PFSK-1 (cell line): ENCODE data around the gene MYO1D.

ENCODE experiments used
- FOXP2 ChIP-seq: optimal IDR thresholded peaks from 2 replicates; pipeline ENCODE3; 2011; ENCODE audit warnings: borderline replicate concordance, control low read depth, inconsistent platforms; ENCODE audit not compliant: insufficient read depth; ENCODE audit errors: extremely low read length, extremely low read depth
- POLR2AphosphoS5 ChIP-seq: IDR thresholded peaks from 2 replicates; pipeline ENCODE4 v1.6.1; 2012; ENCODE audit warnings: low read depth, mild to moderate bottlenecking, control low read depth, low read length, moderate library complexity
- SIN3A ChIP-seq: IDR thresholded peaks from 2 replicates; pipeline ENCODE4 v1.6.1; 2012; ENCODE audit warnings: mild to moderate bottlenecking, low read length, moderate library complexity, borderline replicate concordance; ENCODE audit not compliant: insufficient read depth
- TAF1 ChIP-seq: IDR thresholded peaks from 2 replicates; pipeline ENCODE4 v1.6.1; 2012; ENCODE audit warnings: low read length, control low read depth, borderline replicate concordance; ENCODE audit not compliant: insufficient read depth
- TF ChIP-seq, protein P1 (sequence below), 2 experiments: IDR thresholded peaks; 2 replicates each; pipeline versions ENCODE4 v1.6.1 to v1.8.0; 2011 to 2012; ENCODE audit warnings: low read depth in 2 of 2, low read length in 2 of 2, control low read depth in 1 of 2, inconsistent platforms in 1 of 2, mild to moderate bottlenecking in 1 of 2, moderate library complexity in 1 of 2; ENCODE audit not compliant: insufficient read depth in 1 of 2

MYO1D gene

DNA sequence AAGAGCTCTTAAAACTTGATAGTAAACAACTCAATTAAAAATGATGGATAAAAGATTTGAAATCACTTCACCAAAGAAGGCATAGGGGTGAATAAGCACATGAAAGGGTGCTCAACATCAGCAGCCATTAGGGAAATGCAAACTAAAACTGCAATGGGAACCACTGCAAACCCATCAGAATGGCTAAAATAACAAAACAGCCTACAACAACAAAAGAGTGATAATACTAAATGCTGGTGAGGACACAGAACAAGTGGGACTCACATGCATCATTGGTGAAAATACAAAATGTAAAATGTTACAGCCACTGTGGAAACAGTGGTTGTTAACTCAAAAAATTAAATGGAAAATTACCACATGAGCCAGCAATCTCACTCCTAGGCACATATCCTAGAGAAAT is 268.7 kb downstream of the MYO1D start:
- TF ChIP-seq FOXP2 (no peak), SIN3A (no peak), POLR2AphosphoS5 (no peak), TAF1 (no peak)
- TF ChIP-seq, protein P1, sequence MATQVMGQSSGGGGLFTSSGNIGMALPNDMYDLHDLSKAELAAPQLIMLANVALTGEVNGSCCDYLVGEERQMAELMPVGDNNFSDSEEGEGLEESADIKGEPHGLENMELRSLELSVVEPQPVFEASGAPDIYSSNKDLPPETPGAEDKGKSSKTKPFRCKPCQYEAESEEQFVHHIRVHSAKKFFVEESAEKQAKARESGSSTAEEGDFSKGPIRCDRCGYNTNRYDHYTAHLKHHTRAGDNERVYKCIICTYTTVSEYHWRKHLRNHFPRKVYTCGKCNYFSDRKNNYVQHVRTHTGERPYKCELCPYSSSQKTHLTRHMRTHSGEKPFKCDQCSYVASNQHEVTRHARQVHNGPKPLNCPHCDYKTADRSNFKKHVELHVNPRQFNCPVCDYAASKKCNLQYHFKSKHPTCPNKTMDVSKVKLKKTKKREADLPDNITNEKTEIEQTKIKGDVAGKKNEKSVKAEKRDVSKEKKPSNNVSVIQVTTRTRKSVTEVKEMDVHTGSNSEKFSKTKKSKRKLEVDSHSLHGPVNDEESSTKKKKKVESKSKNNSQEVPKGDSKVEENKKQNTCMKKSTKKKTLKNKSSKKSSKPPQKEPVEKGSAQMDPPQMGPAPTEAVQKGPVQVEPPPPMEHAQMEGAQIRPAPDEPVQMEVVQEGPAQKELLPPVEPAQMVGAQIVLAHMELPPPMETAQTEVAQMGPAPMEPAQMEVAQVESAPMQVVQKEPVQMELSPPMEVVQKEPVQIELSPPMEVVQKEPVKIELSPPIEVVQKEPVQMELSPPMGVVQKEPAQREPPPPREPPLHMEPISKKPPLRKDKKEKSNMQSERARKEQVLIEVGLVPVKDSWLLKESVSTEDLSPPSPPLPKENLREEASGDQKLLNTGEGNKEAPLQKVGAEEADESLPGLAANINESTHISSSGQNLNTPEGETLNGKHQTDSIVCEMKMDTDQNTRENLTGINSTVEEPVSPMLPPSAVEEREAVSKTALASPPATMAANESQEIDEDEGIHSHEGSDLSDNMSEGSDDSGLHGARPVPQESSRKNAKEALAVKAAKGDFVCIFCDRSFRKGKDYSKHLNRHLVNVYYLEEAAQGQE (IDR thresholded peaks at IDR 0.05; ENCODE audit: insufficient read depth in 1 of 2, low read depth in 2 of 2, low read length in 2 of 2), result no peak

DNA sequence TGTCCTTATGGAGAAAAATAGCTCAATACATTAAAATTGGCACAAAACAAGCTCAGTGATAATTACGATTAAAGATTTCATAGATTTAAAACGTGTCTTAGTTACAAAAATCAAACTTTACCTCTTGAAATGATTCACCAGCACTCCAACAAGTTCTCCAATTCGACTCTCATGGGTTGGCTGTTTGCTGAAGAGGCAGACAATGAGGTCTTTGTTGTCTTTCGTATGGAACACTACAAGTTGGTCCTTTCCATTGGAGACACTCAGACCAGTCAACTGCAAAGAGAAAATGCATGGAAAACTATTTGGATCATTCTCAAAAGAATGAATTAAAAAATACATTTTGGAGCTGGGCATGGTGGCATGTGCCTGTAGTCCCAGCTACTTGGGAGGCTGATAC is 272.0 kb downstream of the MYO1D start:
- TF ChIP-seq FOXP2 (no peak), SIN3A (no peak), TAF1 (no peak), POLR2AphosphoS5 (no peak)
- TF ChIP-seq, protein P1 (IDR thresholded peaks at IDR 0.05; ENCODE audit: insufficient read depth in 1 of 2, low read depth in 2 of 2, low read length in 2 of 2), result no peak

DNA sequence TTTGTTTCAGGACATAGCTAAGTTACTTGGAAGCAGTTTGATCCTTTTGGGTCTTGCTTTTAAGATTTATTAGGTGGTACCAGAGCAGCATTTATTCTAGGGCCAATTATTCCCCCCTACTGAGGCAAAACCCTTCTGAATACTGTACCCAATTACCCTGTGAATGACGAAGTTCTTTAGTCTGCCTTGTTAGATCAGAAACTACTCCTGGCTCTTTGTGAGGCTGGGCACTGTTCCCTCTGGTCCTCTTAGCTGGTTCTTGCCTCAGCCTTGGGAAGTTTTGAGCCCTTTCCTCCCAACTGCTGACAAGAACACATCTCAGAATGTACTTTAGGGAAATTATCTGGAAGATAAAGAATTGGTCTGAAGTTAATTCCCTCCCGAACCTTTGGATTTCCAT is 274.5 kb downstream of the MYO1D start:
- no peak for TF ChIP-seq SIN3A
- no peak for TF ChIP-seq FOXP2
- TF ChIP-seq, protein P1 (IDR thresholded peaks at IDR 0.05; ENCODE audit: insufficient read depth in 1 of 2, low read depth in 2 of 2, low read length in 2 of 2), result no peak
- no peak for TF ChIP-seq TAF1
- no peak for TF ChIP-seq POLR2AphosphoS5

DNA sequence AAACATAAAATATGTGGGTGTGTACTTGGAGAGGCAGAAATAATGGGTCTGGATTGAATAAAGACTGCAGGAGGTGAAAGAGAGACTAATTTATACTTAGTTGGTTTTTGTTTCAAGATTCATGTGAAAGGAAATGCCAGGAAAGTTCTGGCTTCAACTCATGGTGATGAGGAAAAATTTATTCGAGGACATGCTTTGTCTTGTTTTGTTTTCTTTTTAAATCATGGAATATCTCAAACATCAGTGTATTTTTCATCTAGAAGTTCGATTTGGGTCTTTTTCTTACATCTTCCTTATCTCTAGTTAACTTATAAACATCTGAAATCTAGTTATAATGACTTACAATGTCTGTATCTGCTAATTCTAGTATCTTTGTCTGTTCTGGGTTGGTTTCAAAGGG is 275.1 kb downstream of the MYO1D start:
- TF ChIP-seq TAF1, result no peak
- TF ChIP-seq, protein P1 (IDR thresholded peaks at IDR 0.05; ENCODE audit: insufficient read depth in 1 of 2, low read depth in 2 of 2, low read length in 2 of 2), result no peak
- no peak for TF ChIP-seq POLR2AphosphoS5
- no peak for TF ChIP-seq SIN3A
- TF ChIP-seq FOXP2, result no peak

DNA sequence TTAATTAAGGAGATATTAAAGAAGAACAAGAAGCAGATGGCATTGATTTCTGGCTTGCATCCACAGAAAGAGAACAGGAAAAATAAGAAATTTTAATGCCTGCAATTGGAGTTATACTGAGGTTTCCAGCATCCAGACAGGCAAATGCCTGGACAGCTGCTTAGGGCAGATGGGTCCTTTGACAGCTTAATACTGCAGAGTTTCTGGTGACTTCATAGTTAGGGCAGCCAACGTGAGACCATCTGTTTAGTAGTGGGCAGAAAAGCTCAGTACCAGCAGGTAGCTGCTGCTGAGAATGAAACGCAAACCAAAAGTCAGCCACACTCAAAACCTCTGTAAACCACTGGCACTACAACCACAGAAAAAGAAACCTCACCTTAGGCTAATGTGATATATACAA is 280.3 kb downstream of the MYO1D start:
- no peak for TF ChIP-seq SIN3A
